NCI-H345 treated with DMSO at 0.1 percent for 48 hours (cell line): Measurements from ENCODE around the gene GAA.
A peak's percentile ranks its signal among the peaks of the same experiment; 100 is the strongest.
"Not testable (repeated sequence)": the region's sequence is repeated elsewhere in the genome, so short reads cannot be mapped to it uniquely, and the experiment has no call there.

Experiments used
- DNase-seq: peaks from one replicate; lab custom pipeline; 2025; ENCODE audit not compliant: unreplicated experiment; lab: John Stamatoyannopoulos, UW

Gene GAA

DNA sequence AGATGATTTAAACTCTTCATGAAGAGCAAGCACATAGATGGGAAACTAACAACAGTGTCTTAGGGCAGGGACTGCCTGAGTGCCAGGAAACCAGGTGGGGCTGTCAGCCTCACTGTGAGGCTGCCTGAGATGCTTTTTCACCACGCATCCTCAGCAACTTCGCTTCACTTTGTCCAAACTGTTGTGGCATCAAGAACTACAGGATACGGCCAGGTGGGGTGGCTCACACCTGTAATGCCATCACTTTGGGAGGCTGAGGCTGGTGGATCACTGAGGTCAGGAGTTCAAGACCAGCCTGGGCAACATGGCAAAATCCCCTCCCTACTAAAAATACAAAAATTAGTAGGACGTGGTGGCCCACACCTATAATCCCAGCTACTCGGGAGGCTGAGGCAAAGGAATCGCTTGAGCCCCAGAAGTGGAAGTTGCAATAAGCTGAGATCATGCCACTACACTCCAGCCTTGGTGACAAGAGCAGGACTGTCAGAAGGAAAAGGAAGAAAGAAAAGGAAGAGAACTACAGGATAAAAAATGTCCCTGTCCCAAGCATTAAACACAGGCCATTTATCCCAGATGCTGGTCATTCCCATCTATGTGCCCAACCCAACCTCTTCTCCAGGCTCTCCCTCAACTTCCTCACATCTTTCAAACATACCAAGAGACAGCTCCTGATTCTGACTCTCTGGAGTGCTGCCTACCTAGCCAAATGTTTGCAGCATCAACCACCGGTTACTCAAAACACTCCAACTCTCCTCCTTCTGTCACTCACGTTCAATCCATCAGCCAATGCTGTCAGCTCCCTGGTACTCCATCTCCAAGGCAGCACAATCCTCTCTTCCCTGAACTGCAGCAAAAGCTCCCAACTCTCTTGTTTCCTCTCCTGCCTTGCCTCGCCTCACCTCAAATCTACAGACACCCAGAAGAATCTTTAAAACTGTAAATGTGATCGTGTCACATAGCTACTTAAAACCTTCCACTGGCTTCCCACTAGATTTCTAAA lies 44.0 kb downstream of the GAA start:
- DNase-seq, result no peak

DNA sequence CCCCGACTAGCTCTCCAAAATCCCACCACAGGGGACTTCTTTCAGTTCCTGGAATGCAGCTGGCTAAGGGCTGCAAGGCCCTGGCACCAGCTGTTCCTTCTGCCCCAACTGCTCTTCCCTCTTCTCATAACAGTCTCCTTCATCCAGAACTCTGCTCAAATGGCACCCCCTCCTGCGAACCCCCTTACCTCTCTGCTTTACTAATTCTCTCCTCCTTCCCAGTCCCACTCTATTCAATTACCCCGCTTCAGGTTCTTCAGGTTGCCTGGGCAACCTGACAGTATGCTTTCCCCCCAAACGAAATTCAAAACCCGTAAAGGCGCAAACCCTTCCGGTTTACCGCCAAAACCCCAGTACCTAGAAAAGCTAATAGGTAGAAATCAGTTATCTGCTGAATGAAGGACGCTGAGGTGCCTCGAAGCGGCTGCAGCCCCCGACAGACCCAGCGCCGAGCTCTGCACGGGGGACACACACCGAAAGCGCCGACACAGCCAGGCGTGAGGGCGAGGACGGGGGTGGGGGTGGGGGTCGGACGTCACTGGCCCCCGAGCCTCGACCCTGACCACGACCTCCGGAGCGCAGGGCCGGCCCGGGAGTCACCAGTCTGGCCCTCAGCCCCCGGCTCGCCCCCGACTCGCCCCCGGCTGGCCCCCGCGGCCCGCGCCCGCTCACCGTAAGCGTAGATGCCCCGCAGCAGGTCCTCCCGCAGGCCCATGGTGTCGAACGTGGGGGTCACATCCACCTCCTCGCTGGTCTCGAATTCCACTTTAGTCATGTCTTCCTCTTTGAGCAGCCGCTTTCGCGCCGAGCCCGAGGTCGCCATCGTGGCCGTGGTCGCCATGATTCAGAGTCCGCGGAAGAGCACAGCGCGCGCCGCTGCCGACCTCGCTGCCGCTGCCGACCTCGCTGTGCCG lies 45.0 kb downstream of the GAA start:
- DNase-seq, result no peak

DNA sequence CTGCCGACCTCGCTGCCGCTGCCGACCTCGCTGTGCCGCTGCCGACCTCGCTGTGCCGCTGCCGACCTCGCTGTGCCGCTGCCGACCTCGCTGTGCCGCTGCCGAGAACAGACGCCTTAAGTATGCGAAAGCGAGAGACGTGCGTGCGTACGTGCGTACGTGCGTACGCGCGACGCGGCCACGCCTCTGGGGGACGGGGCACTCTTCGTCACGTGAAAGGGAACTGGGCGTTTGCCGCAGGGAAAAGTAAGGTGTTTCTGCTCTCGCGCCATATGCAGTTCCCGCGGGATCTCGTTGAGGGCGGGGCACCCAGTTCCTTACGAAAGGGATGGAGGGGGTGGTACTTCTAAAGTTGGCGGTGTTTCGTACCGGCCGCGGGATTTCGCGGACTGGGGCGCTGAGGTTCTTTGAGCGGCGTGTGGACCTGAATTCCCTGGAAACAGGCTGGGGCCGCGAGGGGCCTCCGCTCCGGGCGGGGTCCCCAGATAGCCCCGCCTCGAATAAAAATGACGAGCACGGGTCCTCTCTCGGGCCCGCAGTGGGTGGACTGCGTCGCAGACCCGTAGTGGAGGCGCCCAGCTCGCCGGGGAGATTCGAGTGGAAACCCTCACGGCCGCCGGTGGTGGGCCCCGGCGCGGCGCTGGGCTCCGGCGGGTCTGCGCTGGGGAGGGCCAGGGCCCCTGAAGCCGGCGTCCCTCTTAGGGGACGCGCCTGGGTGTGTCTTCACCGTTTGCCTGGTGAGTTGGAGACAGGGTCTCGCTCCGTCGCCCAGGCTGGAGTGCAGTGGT lies 45.8 kb downstream of the GAA start, which contains the start of gene EIF4A3:
Gene EIF4A3 (minus strand): TSS at position 94 of the 788 bp plus-strand sequence. CDS start 167 bp downstream, outside the sequence.
- DNase-seq, result peak; percentile 97

DNA sequence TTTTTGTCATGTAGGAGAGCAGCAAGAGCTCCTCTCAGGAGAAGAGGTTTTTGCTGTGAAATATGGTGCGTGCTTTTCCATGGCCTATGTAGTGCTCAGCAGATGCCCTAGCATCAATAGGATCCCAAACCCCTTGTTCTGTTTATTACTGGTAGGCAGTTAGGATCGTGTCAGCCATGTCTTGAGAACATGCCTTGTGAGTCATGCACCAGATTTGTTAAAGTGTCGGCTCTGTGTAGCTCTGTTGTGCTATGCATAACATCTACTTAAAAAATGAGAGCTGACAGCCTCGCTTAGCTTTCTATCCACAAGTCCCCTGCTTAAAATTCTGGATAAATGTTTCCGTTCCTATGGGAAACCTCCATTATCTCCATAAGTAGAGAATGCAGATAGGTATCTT lies 50.0 kb downstream of the GAA start:
- no peak for DNase-seq

DNA sequence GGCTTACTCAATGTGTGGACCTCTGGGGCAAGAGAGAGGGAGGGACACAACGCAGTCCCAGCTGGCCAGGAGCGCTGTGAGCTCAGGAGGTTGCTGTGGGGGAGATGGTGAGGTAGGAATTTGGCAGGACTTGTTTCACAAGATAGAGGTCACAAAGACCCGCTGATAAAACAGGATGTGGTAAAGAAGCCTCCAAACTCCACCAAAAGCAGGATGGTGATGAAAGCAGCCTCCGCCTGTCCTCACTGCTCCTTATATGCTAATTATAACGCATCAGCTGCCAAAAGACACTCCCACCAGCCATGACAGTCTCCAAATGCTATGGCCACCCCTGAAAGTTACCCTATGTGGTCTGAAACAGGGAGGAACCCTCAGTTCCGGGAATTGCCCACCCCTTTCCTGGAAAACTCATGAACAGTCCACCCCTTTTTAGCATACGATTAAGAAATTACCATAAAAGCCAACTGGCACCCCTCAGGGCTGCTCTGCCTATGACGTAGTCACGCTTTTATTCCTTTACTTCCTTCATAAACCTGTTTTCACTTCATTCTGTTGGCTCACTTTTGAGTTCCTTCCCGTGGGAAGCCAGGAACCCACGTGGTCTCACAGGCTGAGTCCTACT lies 50.8 kb downstream of the GAA start:
- no peak for DNase-seq

DNA sequence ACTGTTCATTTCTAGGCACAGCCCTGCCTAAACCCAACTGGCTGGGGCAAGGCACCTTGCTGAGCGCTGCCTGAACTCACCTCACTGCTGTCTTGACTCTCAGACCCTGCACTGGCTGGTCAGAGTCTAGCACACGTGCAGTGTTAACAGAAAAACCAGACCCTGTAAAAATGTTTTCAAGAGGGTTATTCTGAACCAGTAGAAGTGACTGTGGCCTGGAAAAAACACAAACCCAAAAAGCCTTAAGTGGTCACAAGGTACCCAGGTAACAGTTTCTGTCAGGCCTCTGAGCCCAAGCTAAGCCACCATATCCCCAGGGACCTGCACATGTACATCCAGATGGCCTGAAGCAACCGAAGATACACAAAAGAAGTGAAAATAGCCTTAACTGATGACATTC lies 51.6 kb downstream of the GAA start:
- no peak for DNase-seq

DNA sequence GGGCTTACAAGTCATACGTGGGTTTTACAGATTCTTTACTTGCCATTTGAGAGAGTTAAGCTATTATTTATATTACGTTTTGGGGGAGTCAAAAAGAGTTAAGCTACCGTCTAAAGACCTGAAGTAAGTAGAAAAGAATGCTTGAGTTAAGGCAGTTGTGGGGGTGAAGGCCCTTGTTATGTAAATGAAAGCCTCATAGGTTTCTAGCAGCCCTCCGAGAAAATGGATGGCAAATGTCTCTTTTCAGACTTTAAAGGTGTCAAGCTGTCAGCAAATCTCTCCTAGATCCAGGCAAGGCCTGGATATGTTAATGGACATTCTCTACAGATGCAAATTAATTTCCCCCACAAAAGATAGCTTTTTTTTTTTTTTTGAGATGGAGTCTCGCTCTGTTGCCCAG lies 52.8 kb downstream of the GAA start:
- DNase-seq, result no peak

DNA sequence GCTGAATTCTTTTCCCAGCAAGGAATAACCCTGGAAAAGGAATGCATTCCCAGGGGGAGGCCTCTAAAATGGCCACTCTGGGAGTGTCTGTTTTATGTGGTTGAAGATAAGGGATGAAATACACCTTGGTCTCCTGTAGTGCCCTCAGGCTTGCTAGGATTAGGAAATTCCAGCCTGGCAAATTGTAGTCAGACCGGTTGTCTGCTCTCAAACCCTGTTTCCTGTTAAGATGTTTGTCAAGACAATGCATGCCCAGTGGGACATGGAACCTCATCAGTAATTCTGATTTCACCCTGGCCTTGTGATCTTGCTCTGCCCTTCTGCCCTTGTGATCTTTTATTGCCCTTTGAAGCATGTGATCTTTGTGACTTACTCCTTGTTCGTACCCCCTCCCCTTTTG lies 54.2 kb downstream of the GAA start:
- not testable (repeated sequence) for DNase-seq

DNA sequence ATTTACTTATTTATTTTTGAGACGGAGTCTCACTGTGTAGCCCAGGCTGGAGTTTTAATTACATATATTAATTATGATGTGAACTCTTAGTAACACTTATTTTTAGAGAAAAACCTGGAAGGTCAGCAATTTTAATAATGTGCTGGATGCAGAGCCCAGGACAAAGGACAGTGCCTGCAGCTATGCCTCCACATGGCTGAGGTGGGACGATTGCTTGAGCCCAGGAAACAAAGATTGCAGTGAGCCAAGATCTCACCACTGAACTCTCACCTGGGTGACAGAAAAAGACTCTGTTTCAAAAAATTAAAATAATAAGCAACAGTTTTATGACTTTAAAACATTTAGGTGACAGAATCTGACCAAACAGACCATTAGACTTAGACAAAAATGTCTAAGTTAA lies 57.5 kb downstream of the GAA start:
- DNase-seq, result no peak

DNA sequence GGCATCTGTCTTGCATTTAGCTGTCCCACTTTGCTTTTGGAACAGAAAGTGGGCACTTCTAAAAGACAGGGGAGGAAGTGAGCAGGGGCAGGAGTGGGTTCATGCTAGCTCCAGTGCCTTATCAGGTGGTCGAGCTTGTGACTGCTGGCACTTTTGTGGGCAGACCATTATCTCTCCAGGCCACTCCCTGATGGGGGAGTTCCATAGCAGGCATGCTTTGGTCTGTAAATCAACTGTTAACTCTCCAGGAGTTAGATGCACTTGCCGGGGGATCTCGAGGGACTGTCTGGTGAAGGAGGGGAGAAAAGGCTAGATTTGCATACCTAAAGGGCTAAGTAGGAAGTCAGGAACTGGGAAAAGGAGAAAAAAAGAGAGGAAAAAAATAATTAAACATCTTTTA lies 59.2 kb downstream of the GAA start:
- DNase-seq, result no peak

DNA sequence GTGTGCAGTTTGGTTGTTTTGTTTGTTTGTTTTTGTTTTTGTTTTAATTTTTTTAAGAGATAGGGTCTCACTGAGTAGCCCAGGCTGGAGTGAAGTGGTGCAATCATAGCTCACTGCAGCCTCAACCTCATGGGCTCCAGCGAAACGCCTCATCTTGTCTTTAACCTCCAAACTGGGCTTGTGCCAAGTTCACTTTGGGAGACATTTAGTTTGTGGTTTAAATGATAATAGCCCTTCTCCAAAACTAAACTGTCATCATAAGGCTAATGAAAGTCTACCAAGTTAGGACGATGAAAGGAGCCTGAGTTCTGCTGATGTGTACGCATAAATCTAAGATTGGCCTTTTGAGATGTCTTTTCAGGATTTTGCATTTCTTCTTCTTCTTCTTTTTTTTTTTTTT lies 62.0 kb downstream of the GAA start:
- no peak for DNase-seq

DNA sequence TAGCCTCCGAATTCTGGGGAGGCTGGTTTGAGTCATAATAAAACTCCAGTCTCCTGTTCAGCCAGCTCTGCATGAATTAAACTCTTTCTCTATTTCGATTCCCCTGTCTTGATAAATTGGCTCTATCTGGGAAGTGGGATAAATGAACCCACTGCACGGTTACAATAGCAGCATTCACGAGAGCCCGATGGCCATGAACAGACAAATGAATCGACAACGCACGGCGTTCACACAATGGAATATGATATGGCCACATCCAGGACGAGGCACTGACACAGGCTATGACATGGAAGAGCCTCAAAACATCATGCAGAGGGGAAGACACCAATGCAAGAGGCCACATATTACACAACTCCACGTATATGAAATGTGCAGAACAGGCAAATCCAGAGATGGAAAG lies 62.8 kb downstream of the GAA start:
- DNase-seq, result no peak

DNA sequence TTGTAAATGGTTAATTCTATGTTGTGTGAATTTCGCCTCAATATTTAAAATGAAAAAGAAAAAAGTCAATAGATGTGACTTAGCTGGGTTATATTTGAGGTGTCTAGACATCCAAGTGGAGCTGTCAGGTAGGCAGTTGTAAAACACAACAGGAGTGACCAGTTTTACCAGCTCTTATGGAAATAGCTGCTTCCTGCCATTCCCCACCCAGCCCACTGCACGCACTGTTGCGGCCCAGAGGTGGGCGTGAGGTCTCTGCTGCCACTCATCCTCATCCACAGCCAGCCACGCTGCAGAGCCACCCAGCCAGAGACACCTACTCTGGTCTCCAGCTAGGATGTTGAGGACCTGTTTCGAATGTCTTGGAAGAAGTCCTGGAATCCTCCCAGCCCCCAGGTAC lies 65.1 kb downstream of the GAA start:
- DNase-seq, result no peak

DNA sequence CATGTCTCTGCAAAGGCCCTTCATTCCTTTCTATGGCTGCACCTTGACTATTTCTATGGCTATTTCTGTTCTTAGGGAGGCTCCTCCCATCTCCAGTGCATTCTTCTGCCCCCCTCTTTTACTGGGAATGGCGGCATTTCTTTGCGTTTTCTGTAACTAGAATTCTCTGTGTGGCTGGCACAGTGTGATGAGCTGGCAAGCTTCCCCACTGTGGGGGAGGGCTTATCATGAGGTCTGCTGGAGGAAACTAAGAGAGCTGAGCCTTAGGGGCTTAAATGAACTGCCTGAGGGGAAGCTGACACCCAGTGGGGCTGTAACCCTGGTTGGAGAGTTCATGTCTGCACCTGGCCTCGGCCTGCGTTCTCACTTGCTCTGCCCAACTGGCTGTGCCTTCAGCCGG lies 67.0 kb downstream of the GAA start:
- DNase-seq, result no peak

DNA sequence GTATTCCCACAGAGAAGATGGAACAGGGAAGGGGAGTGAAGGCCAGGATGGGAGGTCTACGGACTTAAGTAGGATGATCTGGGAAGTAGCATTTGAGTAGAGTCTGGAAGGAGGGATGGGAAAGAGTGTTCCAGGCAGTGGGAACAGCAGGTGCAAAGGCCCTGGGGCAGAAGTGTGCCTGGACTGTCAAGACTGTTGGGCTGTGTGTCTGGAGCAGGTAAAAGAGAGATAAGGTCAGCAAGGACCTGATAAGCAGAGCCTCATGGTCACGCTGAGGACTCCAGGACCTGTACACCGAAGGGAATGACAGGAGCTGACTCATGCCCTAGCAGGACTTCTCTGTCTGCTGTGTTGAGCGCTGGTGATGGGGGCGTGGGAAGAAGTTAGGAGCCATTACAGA lies 67.7 kb downstream of the GAA start:
- DNase-seq, result no peak
